ENCODE results near the gene SPAG16. TPM values are rescaled to one million over a fixed set of nuclear protein-coding genes. Genes with fewer than 3 reads are reported as not detected.

Gene SPAG16
- total RNA-seq, 1 experiment from 2014 or later = 16.0 TPM

DNA sequence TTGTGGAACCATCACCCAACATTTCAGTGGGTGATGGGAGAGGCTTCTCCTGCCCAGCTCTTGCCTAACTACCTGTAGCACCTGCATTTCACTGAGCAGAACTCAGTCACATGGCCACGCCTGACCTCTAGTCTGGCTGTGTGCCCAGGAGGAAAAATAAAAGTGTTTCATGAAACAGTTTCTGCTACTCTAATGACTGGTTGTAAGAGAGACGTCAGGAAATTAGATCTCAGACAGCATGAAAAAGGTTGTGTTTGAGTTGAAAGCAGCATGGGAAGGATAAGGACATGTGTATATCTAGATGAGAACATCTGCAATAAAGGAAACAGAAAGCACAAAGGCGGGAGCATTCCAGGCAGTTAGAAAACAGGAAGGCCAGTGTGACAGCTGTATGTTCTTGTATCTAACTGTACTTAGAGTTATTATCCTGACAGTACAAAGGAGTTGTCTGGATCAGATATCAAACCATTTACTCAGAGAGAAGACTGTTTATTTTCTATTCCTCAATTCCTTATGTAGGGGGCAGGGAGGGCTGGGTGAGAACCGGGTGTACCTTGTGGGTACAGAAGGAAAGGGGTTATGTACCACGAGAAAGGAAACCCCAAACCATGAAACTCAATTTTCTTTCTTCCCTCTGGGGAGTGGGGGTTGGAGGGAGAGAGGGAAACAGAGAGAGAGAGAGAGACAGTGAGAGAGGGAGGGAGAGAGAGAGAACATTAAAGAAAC, 819.2 kb downstream of the SPAG16 start:
- DNase-seq (ENCODE audit: low spot score) (no peak), ATAC-seq (no peak)
- H3K36me3 Mint-ChIP-seq = no peaks in the 10 kb centered on the region
- H3K4me3 Mint-ChIP-seq = no peak overlapping the region
- H3K27ac Mint-ChIP-seq = no peak overlapping the region
- CTCF ChIA-PET = no interaction called here
- H3K27me3 Mint-ChIP-seq (ENCODE audit: low read depth) = peaks cover 8% of the 10 kb centered on the region
- POLR2A ChIA-PET = no interaction called here
- H3K4me1 Mint-ChIP-seq = peaks cover 37% of the 10 kb centered on the region
- TF ChIP-seq RELA (CRISPR knock-in tag; IDR thresholded peaks at IDR 0.05; ENCODE audit: borderline replicate concordance) = no peak
- TF ChIP-seq, protein P1, sequence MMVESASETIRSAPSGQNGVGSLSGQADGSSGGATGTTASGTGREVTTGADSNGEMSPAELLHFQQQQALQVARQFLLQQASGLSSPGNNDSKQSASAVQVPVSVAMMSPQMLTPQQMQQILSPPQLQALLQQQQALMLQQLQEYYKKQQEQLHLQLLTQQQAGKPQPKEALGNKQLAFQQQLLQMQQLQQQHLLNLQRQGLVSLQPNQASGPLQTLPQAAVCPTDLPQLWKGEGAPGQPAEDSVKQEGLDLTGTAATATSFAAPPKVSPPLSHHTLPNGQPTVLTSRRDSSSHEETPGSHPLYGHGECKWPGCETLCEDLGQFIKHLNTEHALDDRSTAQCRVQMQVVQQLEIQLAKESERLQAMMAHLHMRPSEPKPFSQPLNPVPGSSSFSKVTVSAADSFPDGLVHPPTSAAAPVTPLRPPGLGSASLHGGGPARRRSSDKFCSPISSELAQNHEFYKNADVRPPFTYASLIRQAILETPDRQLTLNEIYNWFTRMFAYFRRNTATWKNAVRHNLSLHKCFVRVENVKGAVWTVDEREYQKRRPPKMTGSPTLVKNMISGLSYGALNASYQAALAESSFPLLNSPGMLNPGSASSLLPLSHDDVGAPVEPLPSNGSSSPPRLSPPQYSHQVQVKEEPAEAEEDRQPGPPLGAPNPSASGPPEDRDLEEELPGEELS (CRISPR knock-in tag; IDR thresholded peaks at IDR 0.05) = no peak
- no peak for TF ChIP-seq IRF2 (CRISPR knock-in tag; IDR thresholded peaks at IDR 0.05; ENCODE audit: borderline replicate concordance, low read depth)
- TF ChIP-seq ATF2 (CRISPR knock-in tag; IDR thresholded peaks at IDR 0.05; ENCODE audit: borderline replicate concordance, low read depth) = no peak
- no peak for TF ChIP-seq ZNF396 (CRISPR knock-in tag; IDR thresholded peaks at IDR 0.05; ENCODE audit: borderline replicate concordance)
- TF ChIP-seq CREM (CRISPR knock-in tag; IDR thresholded peaks at IDR 0.05) = no peak
- TF ChIP-seq, protein P2, sequence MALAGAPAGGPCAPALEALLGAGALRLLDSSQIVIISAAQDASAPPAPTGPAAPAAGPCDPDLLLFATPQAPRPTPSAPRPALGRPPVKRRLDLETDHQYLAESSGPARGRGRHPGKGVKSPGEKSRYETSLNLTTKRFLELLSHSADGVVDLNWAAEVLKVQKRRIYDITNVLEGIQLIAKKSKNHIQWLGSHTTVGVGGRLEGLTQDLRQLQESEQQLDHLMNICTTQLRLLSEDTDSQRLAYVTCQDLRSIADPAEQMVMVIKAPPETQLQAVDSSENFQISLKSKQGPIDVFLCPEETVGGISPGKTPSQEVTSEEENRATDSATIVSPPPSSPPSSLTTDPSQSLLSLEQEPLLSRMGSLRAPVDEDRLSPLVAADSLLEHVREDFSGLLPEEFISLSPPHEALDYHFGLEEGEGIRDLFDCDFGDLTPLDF (CRISPR knock-in tag; IDR thresholded peaks at IDR 0.05) = no peak
- no peak for TF ChIP-seq FOXJ3 (CRISPR knock-in tag; IDR thresholded peaks at IDR 0.05; ENCODE audit: borderline replicate concordance)
- TF ChIP-seq TEAD1 (CRISPR knock-in tag; IDR thresholded peaks at IDR 0.05) = no peak
- TF ChIP-seq JUN (CRISPR knock-in tag; IDR thresholded peaks at IDR 0.05) = no peak
- H3K9me3 Mint-ChIP-seq = no peaks in the 10 kb centered on the region

DNA sequence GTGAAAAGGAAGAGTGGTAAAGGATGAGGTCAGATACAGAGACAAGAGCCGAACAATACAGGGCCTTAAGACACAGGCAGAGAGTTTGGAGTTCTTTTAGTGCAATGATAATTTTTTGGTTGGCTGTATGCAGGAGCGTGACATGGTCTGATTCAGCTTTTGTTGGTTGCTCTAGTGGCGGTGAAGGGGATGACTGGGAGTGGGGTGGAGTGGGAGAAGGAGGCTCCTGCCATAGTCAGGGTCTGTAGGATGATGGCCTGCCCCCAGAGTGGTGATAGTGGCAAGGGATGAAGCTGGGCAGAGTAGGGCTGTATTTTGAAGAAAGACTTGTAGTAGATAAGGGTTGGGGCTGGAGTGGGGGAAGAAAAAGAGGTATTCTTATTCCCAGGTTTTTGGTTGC, 820.0 kb downstream of the SPAG16 start:
- CTCF ChIA-PET = interaction anchor here (1.0 kb wide), 1 partner anchor 483 kb away, joined by 3 read pairs; no protein-coding TSS in a partner anchor
- ATAC-seq (peak; percentile 73), DNase-seq (ENCODE audit: low spot score) (no peak)
- Mint-ChIP-seq H3K27ac (no peak overlapping the region), H3K9me3 (peaks cover 6% of the 10 kb centered on the region), H3K36me3 (peaks cover 5% of the 10 kb centered on the region; the same call in 1 of the 2 replicates), H3K4me1 (peaks cover 37% of the 10 kb centered on the region), H3K4me3 (no peak overlapping the region), H3K27me3 (ENCODE audit: low read depth) (peaks cover 13% of the 10 kb centered on the region)
- POLR2A ChIA-PET = no interaction called here
- TF ChIP-seq, protein P3, sequence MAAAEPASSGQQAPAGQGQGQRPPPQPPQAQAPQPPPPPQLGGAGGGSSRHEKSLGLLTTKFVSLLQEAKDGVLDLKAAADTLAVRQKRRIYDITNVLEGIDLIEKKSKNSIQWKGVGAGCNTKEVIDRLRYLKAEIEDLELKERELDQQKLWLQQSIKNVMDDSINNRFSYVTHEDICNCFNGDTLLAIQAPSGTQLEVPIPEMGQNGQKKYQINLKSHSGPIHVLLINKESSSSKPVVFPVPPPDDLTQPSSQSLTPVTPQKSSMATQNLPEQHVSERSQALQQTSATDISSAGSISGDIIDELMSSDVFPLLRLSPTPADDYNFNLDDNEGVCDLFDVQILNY (CRISPR knock-in tag; IDR thresholded peaks at IDR 0.05) = no peak
- no peak for TF ChIP-seq HMGXB4 (CRISPR knock-in tag; IDR thresholded peaks at IDR 0.05)
- TF ChIP-seq CREM (CRISPR knock-in tag; IDR thresholded peaks at IDR 0.05) = no peak

GRCh38 chr2:214104967-214105366, 820.7 kb downstream of the SPAG16 start:
- POLR2A ChIA-PET = no interaction called here
- Mint-ChIP-seq H3K27ac (no peak overlapping the region), H3K27me3 (ENCODE audit: low read depth) (peaks cover 13% of the 10 kb centered on the region), H3K36me3 (peaks cover 5% of the 10 kb centered on the region; the same call in 1 of the 2 replicates), H3K4me3 (no peak overlapping the region), H3K9me3 (peaks cover 8% of the 10 kb centered on the region), H3K4me1 (peaks cover 37% of the 10 kb centered on the region)
- CTCF ChIA-PET = interaction anchor here (1.0 kb wide), 1 partner anchor 482 kb away, joined by 3 read pairs; no protein-coding TSS in a partner anchor
- DNase-seq (ENCODE audit: low spot score) (no peak), ATAC-seq (no peak)
- TF ChIP-seq, protein P2 (CRISPR knock-in tag; IDR thresholded peaks at IDR 0.05) = no peak
- no peak for TF ChIP-seq ZMAT4 (CRISPR knock-in tag; IDR thresholded peaks at IDR 0.05)
- TF ChIP-seq CREM (CRISPR knock-in tag; IDR thresholded peaks at IDR 0.05) = no peak
- TF ChIP-seq, protein P4, sequence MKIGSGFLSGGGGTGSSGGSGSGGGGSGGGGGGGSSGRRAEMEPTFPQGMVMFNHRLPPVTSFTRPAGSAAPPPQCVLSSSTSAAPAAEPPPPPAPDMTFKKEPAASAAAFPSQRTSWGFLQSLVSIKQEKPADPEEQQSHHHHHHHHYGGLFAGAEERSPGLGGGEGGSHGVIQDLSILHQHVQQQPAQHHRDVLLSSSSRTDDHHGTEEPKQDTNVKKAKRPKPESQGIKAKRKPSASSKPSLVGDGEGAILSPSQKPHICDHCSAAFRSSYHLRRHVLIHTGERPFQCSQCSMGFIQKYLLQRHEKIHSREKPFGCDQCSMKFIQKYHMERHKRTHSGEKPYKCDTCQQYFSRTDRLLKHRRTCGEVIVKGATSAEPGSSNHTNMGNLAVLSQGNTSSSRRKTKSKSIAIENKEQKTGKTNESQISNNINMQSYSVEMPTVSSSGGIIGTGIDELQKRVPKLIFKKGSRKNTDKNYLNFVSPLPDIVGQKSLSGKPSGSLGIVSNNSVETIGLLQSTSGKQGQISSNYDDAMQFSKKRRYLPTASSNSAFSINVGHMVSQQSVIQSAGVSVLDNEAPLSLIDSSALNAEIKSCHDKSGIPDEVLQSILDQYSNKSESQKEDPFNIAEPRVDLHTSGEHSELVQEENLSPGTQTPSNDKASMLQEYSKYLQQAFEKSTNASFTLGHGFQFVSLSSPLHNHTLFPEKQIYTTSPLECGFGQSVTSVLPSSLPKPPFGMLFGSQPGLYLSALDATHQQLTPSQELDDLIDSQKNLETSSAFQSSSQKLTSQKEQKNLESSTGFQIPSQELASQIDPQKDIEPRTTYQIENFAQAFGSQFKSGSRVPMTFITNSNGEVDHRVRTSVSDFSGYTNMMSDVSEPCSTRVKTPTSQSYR (CRISPR knock-in tag; IDR thresholded peaks at IDR 0.05) = no peak
- TF ChIP-seq, protein P5, sequence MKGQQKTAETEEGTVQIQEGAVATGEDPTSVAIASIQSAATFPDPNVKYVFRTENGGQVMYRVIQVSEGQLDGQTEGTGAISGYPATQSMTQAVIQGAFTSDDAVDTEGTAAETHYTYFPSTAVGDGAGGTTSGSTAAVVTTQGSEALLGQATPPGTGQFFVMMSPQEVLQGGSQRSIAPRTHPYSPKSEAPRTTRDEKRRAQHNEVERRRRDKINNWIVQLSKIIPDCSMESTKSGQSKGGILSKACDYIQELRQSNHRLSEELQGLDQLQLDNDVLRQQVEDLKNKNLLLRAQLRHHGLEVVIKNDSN (CRISPR knock-in tag; IDR thresholded peaks at IDR 0.05) = no peak
- no peak for TF ChIP-seq HMGA2 (CRISPR knock-in tag; IDR thresholded peaks at IDR 0.05)
- no peak for TF ChIP-seq ELF4 (CRISPR knock-in tag; IDR thresholded peaks at IDR 0.05; ENCODE audit: low read depth)
